SK-N-SH treated with all-trans-retinoic acid at 6 μM for 48 hours (cell line): ENCODE measurements around the gene NAV3.

Experiments
- ATAC-seq: fragments of 200-7000 bp; cut with Tn5 transposase; 3 replicates; pipeline ENCODE4 v1.9.1; 2020; ENCODE audit warnings: mild to moderate bottlenecking, moderate library complexity
- ARNTL ChIP-seq: fragments of 450-650 bp; formaldehyde crosslinking; IDR thresholded peaks from 2 replicates; pipeline ENCODE4 v1.5.0; 2020; ENCODE audit warnings: low read depth, mild to moderate bottlenecking, moderate library complexity, borderline replicate concordance
- BACH2 ChIP-seq: fragments of 250-450 bp; sonication (Bioruptor Pico); IDR thresholded peaks from 2 replicates; pipeline ENCODE4 v1.9.0; 2021; ENCODE audit warnings: mild to moderate bottlenecking, borderline replicate concordance
- CSDC2 ChIP-seq: fragments of 250-450 bp; sonication (Bioruptor Pico); IDR thresholded peaks from 2 replicates; pipeline ENCODE4 v1.5.0; 2020; ENCODE audit warnings: mild to moderate bottlenecking, moderate library complexity
- ESRRG ChIP-seq: fragments of 250-450 bp; sonication (Bioruptor Pico); IDR thresholded peaks from 2 replicates; pipeline ENCODE4 v1.6.1; 2021; ENCODE audit warnings: mild to moderate bottlenecking
- GLIS3 ChIP-seq: fragments of 250-450 bp; sonication (Bioruptor Pico); IDR thresholded peaks from 2 replicates; pipeline ENCODE4 v1.5.0; 2020; ENCODE audit warnings: mild to moderate bottlenecking, moderate library complexity
- ISL1 ChIP-seq: fragments of 250-450 bp; sonication (Bioruptor Pico); IDR thresholded peaks from 2 replicates; pipeline ENCODE4 v2.1.2; 2022; ENCODE audit warnings: mild to moderate bottlenecking, moderate library complexity
- OSR1 ChIP-seq: fragments of 250-450 bp; sonication (Bioruptor Pico); IDR thresholded peaks from 2 replicates; pipeline ENCODE4 v1.8.0; 2022; ENCODE audit warnings: moderate library complexity, mild to moderate bottlenecking, inconsistent platforms
- PPARA ChIP-seq: fragments of 250-450 bp; sonication (Bioruptor Pico); IDR thresholded peaks from 2 replicates; pipeline ENCODE4 v1.5.0; 2020; ENCODE audit warnings: mild to moderate bottlenecking, borderline replicate concordance
- RARB ChIP-seq: fragments of 250-450 bp; sonication (Bioruptor Pico); IDR thresholded peaks from 2 replicates; pipeline ENCODE4 v1.8.0; 2021; ENCODE audit warnings: mild to moderate bottlenecking, moderate library complexity
- SNAI2 ChIP-seq: fragments of 250-450 bp; sonication (Bioruptor Pico); IDR thresholded peaks from 2 replicates; pipeline ENCODE4 v1.5.0; 2020; ENCODE audit warnings: mild to moderate bottlenecking, moderate library complexity
- TCF4 ChIP-seq: fragments of 250-450 bp; sonication (Bioruptor Pico); IDR thresholded peaks from 2 replicates; pipeline ENCODE4 v1.8.0; 2021; ENCODE audit warnings: mild to moderate bottlenecking, moderate library complexity, borderline replicate concordance
- TOX ChIP-seq: fragments of 250-450 bp; sonication (Bioruptor Pico); IDR thresholded peaks from 2 replicates; pipeline ENCODE4 v1.8.0; 2021; ENCODE audit warnings: mild to moderate bottlenecking, moderate library complexity, borderline replicate concordance
- ZC3H10 ChIP-seq: fragments of 250-450 bp; sonication (Bioruptor Pico); IDR thresholded peaks from 2 replicates; pipeline ENCODE4 v1.5.1; 2021; ENCODE audit warnings: mild to moderate bottlenecking, moderate library complexity
- ZFP3 ChIP-seq: fragments of 250-450 bp; sonication (Bioruptor Pico); IDR thresholded peaks from 2 replicates; pipeline ENCODE4 v1.5.0; 2020; ENCODE audit warnings: mild to moderate bottlenecking, moderate library complexity
- ZFP30 ChIP-seq: fragments of 450-650 bp; formaldehyde crosslinking; IDR thresholded peaks from 2 replicates; pipeline ENCODE4 v1.5.0; 2022; ENCODE audit warnings: mild to moderate bottlenecking, moderate library complexity
- ZNF565 ChIP-seq: fragments of 450-650 bp; formaldehyde crosslinking; conservative IDR thresholded peaks from 2 replicates; pipeline ENCODE4 v1.5.0; 2020; ENCODE audit warnings: low read depth, mild to moderate bottlenecking, moderate library complexity
- ZNF70 ChIP-seq: fragments of 450-650 bp; formaldehyde crosslinking; IDR thresholded peaks from 2 replicates; pipeline ENCODE4 v1.5.0; 2020; ENCODE audit warnings: mild to moderate bottlenecking, moderate library complexity
- ZNF8 ChIP-seq: fragments of 450-650 bp; formaldehyde crosslinking; IDR thresholded peaks from 2 replicates; pipeline ENCODE4 v1.5.0; 2020; ENCODE audit warnings: mild to moderate bottlenecking, moderate library complexity
- TF ChIP-seq, protein P1 (sequence below): fragments of 250-450 bp; sonication (Bioruptor Pico); IDR thresholded peaks from 2 replicates; pipeline ENCODE4 v1.5.1; 2020; ENCODE audit warnings: low read depth, mild to moderate bottlenecking, moderate library complexity
- TF ChIP-seq, protein P2 (sequence below): fragments of 250-450 bp; sonication (Bioruptor Pico); IDR thresholded peaks from 2 replicates; pipeline ENCODE4 v1.5.1; 2021; ENCODE audit warnings: mild to moderate bottlenecking, moderate library complexity
- TF ChIP-seq, protein P3 (sequence below): fragments of 250-450 bp; sonication (Bioruptor Pico); IDR thresholded peaks from 2 replicates; pipeline ENCODE4 v1.5.0; 2020; ENCODE audit warnings: mild to moderate bottlenecking, moderate library complexity
- TF ChIP-seq, protein P4 (sequence below): fragments of 250-450 bp; sonication (Bioruptor Pico); IDR thresholded peaks from 2 replicates; pipeline ENCODE4 v1.8.0; 2020; ENCODE audit warnings: mild to moderate bottlenecking, moderate library complexity, borderline replicate concordance
- TF ChIP-seq, protein P5 (sequence below): fragments of 250-450 bp; sonication (Bioruptor Pico); IDR thresholded peaks from 2 replicates; pipeline ENCODE4 v1.8.0; 2021; ENCODE audit warnings: low read depth, mild to moderate bottlenecking, moderate library complexity, borderline replicate concordance

Gene NAV3

DNA sequence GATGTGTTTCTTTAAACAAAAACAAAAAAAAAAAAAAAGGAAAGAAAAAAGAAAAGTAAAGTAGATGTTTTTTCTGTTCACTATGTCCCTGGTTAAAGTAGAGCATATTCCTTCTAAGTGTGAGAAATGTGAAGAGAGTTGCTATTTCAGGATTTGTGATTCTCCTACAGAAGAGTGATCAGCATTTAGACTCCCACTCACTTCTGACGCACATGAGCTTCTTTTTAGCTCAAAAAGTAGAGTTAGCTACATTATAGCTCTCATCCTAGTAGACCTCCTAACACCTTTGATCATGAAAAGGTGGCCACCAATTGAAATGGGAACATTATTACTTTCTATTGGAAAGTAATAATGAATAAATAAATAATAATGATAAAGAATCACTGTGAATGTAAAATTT is 368.2 kb downstream of the NAV3 start:
- no peak for ATAC-seq
- TF ChIP-seq, protein P1, sequence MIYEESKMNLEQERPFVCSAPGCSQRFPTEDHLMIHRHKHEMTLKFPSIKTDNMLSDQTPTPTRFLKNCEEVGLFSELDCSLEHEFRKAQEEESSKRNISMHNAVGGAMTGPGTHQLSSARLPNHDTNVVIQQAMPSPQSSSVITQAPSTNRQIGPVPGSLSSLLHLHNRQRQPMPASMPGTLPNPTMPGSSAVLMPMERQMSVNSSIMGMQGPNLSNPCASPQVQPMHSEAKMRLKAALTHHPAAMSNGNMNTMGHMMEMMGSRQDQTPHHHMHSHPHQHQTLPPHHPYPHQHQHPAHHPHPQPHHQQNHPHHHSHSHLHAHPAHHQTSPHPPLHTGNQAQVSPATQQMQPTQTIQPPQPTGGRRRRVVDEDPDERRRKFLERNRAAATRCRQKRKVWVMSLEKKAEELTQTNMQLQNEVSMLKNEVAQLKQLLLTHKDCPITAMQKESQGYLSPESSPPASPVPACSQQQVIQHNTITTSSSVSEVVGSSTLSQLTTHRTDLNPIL (CRISPR knock-in tag): no peak
- TF ChIP-seq PPARA (CRISPR knock-in tag) (no peak), SNAI2 (CRISPR knock-in tag) (no peak), BACH2 (no peak), RARB (CRISPR knock-in tag) (no peak), ZNF70 (CRISPR knock-in tag) (no peak), CSDC2 (CRISPR knock-in tag) (no peak), ZFP30 (CRISPR knock-in tag) (no peak), TOX (CRISPR knock-in tag) (no peak), ZC3H10 (no peak), ZNF565 (CRISPR knock-in tag) (no peak), TCF4 (no peak), ARNTL (CRISPR knock-in tag) (no peak), ZFP3 (no peak), GLIS3 (CRISPR knock-in tag) (no peak)
- TF ChIP-seq, protein P2, sequence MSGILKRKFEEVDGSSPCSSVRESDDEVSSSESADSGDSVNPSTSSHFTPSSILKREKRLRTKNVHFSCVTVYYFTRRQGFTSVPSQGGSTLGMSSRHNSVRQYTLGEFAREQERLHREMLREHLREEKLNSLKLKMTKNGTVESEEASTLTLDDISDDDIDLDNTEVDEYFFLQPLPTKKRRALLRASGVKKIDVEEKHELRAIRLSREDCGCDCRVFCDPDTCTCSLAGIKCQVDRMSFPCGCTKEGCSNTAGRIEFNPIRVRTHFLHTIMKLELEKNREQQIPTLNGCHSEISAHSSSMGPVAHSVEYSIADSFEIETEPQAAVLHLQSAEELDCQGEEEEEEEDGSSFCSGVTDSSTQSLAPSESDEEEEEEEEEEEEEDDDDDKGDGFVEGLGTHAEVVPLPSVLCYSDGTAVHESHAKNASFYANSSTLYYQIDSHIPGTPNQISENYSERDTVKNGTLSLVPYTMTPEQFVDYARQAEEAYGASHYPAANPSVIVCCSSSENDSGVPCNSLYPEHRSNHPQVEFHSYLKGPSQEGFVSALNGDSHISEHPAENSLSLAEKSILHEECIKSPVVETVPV (CRISPR knock-in tag): no peak
- TF ChIP-seq, protein P3, sequence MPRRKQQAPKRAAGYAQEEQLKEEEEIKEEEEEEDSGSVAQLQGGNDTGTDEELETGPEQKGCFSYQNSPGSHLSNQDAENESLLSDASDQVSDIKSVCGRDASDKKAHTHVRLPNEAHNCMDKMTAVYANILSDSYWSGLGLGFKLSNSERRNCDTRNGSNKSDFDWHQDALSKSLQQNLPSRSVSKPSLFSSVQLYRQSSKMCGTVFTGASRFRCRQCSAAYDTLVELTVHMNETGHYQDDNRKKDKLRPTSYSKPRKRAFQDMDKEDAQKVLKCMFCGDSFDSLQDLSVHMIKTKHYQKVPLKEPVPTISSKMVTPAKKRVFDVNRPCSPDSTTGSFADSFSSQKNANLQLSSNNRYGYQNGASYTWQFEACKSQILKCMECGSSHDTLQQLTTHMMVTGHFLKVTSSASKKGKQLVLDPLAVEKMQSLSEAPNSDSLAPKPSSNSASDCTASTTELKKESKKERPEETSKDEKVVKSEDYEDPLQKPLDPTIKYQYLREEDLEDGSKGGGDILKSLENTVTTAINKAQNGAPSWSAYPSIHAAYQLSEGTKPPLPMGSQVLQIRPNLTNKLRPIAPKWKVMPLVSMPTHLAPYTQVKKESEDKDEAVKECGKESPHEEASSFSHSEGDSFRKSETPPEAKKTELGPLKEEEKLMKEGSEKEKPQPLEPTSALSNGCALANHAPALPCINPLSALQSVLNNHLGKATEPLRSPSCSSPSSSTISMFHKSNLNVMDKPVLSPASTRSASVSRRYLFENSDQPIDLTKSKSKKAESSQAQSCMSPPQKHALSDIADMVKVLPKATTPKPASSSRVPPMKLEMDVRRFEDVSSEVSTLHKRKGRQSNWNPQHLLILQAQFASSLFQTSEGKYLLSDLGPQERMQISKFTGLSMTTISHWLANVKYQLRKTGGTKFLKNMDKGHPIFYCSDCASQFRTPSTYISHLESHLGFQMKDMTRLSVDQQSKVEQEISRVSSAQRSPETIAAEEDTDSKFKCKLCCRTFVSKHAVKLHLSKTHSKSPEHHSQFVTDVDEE (CRISPR knock-in tag): no peak
- TF ChIP-seq, protein P4, sequence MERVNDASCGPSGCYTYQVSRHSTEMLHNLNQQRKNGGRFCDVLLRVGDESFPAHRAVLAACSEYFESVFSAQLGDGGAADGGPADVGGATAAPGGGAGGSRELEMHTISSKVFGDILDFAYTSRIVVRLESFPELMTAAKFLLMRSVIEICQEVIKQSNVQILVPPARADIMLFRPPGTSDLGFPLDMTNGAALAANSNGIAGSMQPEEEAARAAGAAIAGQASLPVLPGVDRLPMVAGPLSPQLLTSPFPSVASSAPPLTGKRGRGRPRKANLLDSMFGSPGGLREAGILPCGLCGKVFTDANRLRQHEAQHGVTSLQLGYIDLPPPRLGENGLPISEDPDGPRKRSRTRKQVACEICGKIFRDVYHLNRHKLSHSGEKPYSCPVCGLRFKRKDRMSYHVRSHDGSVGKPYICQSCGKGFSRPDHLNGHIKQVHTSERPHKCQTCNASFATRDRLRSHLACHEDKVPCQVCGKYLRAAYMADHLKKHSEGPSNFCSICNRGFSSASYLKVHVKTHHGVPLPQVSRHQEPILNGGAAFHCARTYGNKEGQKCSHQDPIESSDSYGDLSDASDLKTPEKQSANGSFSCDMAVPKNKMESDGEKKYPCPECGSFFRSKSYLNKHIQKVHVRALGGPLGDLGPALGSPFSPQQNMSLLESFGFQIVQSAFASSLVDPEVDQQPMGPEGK (CRISPR knock-in tag): no peak

DNA sequence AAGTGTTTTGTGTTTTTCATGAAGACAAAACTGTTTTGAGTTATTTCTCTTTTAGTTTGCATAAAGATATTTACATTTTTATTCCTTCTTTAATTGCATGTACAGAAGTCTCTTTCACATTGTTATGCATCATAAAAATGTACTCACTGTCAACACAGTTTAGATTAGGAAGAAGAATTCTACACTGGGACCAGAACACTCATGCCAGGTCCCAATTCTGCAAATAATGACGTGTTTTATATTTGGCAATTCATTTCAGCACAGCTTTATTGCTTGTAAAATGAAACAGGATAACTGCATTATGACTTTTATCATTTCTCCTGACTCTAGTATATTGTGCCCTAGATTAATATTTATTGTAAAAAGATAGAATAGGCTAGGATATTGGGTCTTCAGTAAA is 369.2 kb downstream of the NAV3 start:
- no peak for ATAC-seq
- TF ChIP-seq ZFP3: no peak

DNA sequence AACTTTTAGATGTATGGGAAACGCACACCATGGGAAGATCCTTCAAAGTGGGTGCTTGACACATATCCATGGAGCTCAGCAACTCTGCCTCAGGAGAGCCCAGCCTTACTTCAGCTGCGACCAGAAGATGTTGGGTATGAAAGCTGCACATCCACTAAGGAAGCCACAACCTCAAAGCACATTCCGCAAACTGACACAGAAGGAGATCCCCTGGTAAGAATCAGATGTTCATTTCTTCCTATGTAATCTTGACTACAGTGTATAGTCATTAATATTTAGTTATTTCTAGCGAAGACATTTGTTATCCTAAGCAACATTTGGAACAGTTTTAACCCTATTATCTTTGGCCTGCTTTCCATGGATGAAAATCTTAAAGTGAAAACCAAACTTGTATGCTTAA is 374.2 kb downstream of the NAV3 start:
- no peak for ATAC-seq

More for the DNA sequence above, 374.2 kb downstream of the NAV3 start:
- no peak for TF ChIP-seq ZNF70 (CRISPR knock-in tag)
- TF ChIP-seq ZNF8 (CRISPR knock-in tag): no peak
- no peak for TF ChIP-seq SNAI2 (CRISPR knock-in tag)
- TF ChIP-seq ISL1 (CRISPR knock-in tag): no peak
- no peak for TF ChIP-seq OSR1 (CRISPR knock-in tag)
- TF ChIP-seq ZFP3: no peak
- TF ChIP-seq, protein P5, sequence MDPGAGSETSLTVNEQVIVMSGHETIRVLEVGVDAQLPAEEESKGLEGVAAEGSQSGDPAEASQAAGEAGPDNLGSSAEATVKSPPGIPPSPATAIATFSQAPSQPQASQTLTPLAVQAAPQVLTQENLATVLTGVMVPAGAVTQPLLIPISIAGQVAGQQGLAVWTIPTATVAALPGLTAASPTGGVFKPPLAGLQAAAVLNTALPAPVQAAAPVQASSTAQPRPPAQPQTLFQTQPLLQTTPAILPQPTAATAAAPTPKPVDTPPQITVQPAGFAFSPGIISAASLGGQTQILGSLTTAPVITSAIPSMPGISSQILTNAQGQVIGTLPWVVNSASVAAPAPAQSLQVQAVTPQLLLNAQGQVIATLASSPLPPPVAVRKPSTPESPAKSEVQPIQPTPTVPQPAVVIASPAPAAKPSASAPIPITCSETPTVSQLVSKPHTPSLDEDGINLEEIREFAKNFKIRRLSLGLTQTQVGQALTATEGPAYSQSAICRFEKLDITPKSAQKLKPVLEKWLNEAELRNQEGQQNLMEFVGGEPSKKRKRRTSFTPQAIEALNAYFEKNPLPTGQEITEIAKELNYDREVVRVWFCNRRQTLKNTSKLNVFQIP (CRISPR knock-in tag): no peak
- TF ChIP-seq ARNTL (CRISPR knock-in tag): no peak
- TF ChIP-seq ZFP30 (CRISPR knock-in tag): no peak
- no peak for TF ChIP-seq ESRRG (CRISPR knock-in tag)
- TF ChIP-seq GLIS3 (CRISPR knock-in tag): no peak
- no peak for TF ChIP-seq BACH2
- no peak for TF ChIP-seq ZC3H10
- TF ChIP-seq PPARA (CRISPR knock-in tag): no peak
- TF ChIP-seq, protein P1 (CRISPR knock-in tag): no peak
- no peak for TF ChIP-seq CSDC2 (CRISPR knock-in tag)
- TF ChIP-seq TOX (CRISPR knock-in tag): no peak
- TF ChIP-seq, all 23 proteins: peak for 0
